ENCODE data around the gene SYMPK.

- TF ChIP-seq, protein P1, sequence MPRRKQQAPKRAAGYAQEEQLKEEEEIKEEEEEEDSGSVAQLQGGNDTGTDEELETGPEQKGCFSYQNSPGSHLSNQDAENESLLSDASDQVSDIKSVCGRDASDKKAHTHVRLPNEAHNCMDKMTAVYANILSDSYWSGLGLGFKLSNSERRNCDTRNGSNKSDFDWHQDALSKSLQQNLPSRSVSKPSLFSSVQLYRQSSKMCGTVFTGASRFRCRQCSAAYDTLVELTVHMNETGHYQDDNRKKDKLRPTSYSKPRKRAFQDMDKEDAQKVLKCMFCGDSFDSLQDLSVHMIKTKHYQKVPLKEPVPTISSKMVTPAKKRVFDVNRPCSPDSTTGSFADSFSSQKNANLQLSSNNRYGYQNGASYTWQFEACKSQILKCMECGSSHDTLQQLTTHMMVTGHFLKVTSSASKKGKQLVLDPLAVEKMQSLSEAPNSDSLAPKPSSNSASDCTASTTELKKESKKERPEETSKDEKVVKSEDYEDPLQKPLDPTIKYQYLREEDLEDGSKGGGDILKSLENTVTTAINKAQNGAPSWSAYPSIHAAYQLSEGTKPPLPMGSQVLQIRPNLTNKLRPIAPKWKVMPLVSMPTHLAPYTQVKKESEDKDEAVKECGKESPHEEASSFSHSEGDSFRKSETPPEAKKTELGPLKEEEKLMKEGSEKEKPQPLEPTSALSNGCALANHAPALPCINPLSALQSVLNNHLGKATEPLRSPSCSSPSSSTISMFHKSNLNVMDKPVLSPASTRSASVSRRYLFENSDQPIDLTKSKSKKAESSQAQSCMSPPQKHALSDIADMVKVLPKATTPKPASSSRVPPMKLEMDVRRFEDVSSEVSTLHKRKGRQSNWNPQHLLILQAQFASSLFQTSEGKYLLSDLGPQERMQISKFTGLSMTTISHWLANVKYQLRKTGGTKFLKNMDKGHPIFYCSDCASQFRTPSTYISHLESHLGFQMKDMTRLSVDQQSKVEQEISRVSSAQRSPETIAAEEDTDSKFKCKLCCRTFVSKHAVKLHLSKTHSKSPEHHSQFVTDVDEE (CRISPR knock-in tag; IDR thresholded peaks at IDR 0.05): no peak
- TF ChIP-seq ZC3H10 (CRISPR knock-in tag; IDR thresholded peaks at IDR 0.05) (no peak), ZFP30 (CRISPR knock-in tag; IDR thresholded peaks at IDR 0.05) (no peak), TOX (CRISPR knock-in tag; IDR thresholded peaks at IDR 0.05; ENCODE audit: borderline replicate concordance) (no peak), RARB (CRISPR knock-in tag; IDR thresholded peaks at IDR 0.05) (no peak), ESRRG (CRISPR knock-in tag; IDR thresholded peaks at IDR 0.05) (no peak), SNAI2 (CRISPR knock-in tag; IDR thresholded peaks at IDR 0.05) (no peak), ZNF565 (CRISPR knock-in tag; conservative IDR thresholded peaks at IDR 0.05; ENCODE audit: low read depth) (no peak)
- TF ChIP-seq, protein P2, sequence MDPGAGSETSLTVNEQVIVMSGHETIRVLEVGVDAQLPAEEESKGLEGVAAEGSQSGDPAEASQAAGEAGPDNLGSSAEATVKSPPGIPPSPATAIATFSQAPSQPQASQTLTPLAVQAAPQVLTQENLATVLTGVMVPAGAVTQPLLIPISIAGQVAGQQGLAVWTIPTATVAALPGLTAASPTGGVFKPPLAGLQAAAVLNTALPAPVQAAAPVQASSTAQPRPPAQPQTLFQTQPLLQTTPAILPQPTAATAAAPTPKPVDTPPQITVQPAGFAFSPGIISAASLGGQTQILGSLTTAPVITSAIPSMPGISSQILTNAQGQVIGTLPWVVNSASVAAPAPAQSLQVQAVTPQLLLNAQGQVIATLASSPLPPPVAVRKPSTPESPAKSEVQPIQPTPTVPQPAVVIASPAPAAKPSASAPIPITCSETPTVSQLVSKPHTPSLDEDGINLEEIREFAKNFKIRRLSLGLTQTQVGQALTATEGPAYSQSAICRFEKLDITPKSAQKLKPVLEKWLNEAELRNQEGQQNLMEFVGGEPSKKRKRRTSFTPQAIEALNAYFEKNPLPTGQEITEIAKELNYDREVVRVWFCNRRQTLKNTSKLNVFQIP (CRISPR knock-in tag; IDR thresholded peaks at IDR 0.05; ENCODE audit: borderline replicate concordance, low read depth): no peak
- TF ChIP-seq, protein P3, sequence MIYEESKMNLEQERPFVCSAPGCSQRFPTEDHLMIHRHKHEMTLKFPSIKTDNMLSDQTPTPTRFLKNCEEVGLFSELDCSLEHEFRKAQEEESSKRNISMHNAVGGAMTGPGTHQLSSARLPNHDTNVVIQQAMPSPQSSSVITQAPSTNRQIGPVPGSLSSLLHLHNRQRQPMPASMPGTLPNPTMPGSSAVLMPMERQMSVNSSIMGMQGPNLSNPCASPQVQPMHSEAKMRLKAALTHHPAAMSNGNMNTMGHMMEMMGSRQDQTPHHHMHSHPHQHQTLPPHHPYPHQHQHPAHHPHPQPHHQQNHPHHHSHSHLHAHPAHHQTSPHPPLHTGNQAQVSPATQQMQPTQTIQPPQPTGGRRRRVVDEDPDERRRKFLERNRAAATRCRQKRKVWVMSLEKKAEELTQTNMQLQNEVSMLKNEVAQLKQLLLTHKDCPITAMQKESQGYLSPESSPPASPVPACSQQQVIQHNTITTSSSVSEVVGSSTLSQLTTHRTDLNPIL (CRISPR knock-in tag; IDR thresholded peaks at IDR 0.05; ENCODE audit: low read depth): no peak
- TF ChIP-seq, protein P4, sequence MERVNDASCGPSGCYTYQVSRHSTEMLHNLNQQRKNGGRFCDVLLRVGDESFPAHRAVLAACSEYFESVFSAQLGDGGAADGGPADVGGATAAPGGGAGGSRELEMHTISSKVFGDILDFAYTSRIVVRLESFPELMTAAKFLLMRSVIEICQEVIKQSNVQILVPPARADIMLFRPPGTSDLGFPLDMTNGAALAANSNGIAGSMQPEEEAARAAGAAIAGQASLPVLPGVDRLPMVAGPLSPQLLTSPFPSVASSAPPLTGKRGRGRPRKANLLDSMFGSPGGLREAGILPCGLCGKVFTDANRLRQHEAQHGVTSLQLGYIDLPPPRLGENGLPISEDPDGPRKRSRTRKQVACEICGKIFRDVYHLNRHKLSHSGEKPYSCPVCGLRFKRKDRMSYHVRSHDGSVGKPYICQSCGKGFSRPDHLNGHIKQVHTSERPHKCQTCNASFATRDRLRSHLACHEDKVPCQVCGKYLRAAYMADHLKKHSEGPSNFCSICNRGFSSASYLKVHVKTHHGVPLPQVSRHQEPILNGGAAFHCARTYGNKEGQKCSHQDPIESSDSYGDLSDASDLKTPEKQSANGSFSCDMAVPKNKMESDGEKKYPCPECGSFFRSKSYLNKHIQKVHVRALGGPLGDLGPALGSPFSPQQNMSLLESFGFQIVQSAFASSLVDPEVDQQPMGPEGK (CRISPR knock-in tag; IDR thresholded peaks at IDR 0.05; ENCODE audit: borderline replicate concordance): no peak
These were observed 1.7 kb upstream of the SYMPK start for GRCh38 chr19:45864629-45865082.
